IMR-90 (cell line): ENCODE results near the gene SHISA2.

Experiments used
- CEBPB ChIP-seq: IDR thresholded peaks from 2 replicates; pipeline ENCODE4 v1.6.1; 2012; ENCODE audit warnings: low read depth, low read length, improper control_type of control experiment
- CTCF ChIP-seq: conservative IDR thresholded peaks from 2 replicates; pipeline ENCODE4 v1.5.1; 2012; ENCODE audit warnings: mild to moderate bottlenecking, low read depth, low read length, improper control_type of control experiment
- MAZ ChIP-seq: IDR thresholded peaks from 2 replicates; pipeline ENCODE4 v1.6.1; 2012; ENCODE audit warnings: low read depth, mild to moderate bottlenecking, low read length, improper control_type of control experiment, moderate library complexity, borderline replicate concordance
- MXI1 ChIP-seq: IDR thresholded peaks from 2 replicates; pipeline ENCODE4 v1.6.1; 2012; ENCODE audit warnings: low read depth, mild to moderate bottlenecking, low read length, moderate library complexity, borderline replicate concordance
- POLR2A ChIP-seq: IDR thresholded peaks from 2 replicates; pipeline ENCODE4 v1.6.1; 2012; ENCODE audit warnings: mild to moderate bottlenecking, low read depth, low read length
- RAD21 ChIP-seq: IDR thresholded peaks from 2 replicates; pipeline ENCODE4 v1.6.1; 2012; ENCODE audit warnings: low read length, improper control_type of control experiment
- RCOR1 ChIP-seq: IDR thresholded peaks from 2 replicates; pipeline ENCODE4 v1.6.1; 2012; ENCODE audit warnings: mild to moderate bottlenecking, low read length, improper control_type of control experiment; ENCODE audit not compliant: insufficient replicate concordance
- RFX5 ChIP-seq: IDR thresholded peaks from 2 replicates; pipeline ENCODE4 v1.8.0; 2012; ENCODE audit warnings: low read depth, mild to moderate bottlenecking, low read length, moderate library complexity

- TF ChIP-seq CTCF: peak; percentile 50
- TF ChIP-seq MXI1: no peak
- no peak for TF ChIP-seq POLR2A
- no peak for TF ChIP-seq RFX5
- no peak for TF ChIP-seq CEBPB
- TF ChIP-seq RAD21: peak; percentile 52
- no peak for TF ChIP-seq RCOR1
- no peak for TF ChIP-seq MAZ
Observed at GRCh38 chr13:26062853-26063444, 11.1 kb upstream of the SHISA2 start.
